Liver (tissue), 3 donors: ENCODE results near the gene TP73.

Experiments used
- EGR1 ChIP-seq, 2 donors: IDR thresholded peaks; 2 replicates each; pipeline ENCODE4 v1.6.1; 2016 to 2018; ENCODE audit warnings: antibody characterized with exemption in 2 of 2, low read depth in 2 of 2
- HNF4A ChIP-seq, 2 donors: conservative IDR thresholded peaks; 2 replicates each; pipeline ENCODE4 v1.6.1; 2016; ENCODE audit warnings: antibody characterized with exemption in 2 of 2, mild to moderate bottlenecking in 2 of 2
- RAD21 ChIP-seq, 2 donors: IDR thresholded peaks; 2 replicates each; pipeline ENCODE4 v1.6.1; 2016; ENCODE audit warnings: antibody characterized with exemption in 2 of 2, mild to moderate bottlenecking in 2 of 2
- REST ChIP-seq: IDR thresholded peaks from 2 replicates; pipeline ENCODE4 v1.6.1; 2016; ENCODE audit warnings: antibody characterized with exemption, mild to moderate bottlenecking
- RXRA ChIP-seq, 2 donors: IDR thresholded peaks; 2 replicates each; pipeline ENCODE4 v1.6.1; 2017 to 2018; ENCODE audit warnings: antibody characterized with exemption in 2 of 2, mild to moderate bottlenecking in 1 of 2
- TAF1 ChIP-seq: conservative IDR thresholded peaks from 2 replicates; pipeline ENCODE4 v1.6.1; 2016; ENCODE audit warnings: antibody characterized with exemption, mild to moderate bottlenecking
- YY1 ChIP-seq: IDR thresholded peaks from 2 replicates; pipeline ENCODE4 v1.6.1; 2016; ENCODE audit warnings: antibody characterized with exemption, mild to moderate bottlenecking
- ZBTB33 ChIP-seq: IDR thresholded peaks from 2 replicates; pipeline ENCODE4 v1.6.1; 2016; ENCODE audit warnings: antibody characterized with exemption
- TF ChIP-seq, protein P1 (sequence below): fragments of 150-350 bp; IDR thresholded peaks from 2 replicates; pipeline ENCODE4 v1.5.1; 2017; ENCODE audit warnings: improper control_type of control experiment, low read depth, low read length; ENCODE audit not compliant: missing input control
- TF ChIP-seq, protein P2 (sequence below): IDR thresholded peaks from 2 replicates; pipeline ENCODE4 v1.6.1; 2016; ENCODE audit warnings: antibody characterized with exemption
- donor health status: healthy.
- donor health status: healthy.

- TF ChIP-seq, protein P1, sequence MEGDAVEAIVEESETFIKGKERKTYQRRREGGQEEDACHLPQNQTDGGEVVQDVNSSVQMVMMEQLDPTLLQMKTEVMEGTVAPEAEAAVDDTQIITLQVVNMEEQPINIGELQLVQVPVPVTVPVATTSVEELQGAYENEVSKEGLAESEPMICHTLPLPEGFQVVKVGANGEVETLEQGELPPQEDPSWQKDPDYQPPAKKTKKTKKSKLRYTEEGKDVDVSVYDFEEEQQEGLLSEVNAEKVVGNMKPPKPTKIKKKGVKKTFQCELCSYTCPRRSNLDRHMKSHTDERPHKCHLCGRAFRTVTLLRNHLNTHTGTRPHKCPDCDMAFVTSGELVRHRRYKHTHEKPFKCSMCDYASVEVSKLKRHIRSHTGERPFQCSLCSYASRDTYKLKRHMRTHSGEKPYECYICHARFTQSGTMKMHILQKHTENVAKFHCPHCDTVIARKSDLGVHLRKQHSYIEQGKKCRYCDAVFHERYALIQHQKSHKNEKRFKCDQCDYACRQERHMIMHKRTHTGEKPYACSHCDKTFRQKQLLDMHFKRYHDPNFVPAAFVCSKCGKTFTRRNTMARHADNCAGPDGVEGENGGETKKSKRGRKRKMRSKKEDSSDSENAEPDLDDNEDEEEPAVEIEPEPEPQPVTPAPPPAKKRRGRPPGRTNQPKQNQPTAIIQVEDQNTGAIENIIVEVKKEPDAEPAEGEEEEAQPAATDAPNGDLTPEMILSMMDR: no peak
- TF ChIP-seq RAD21 (IDR thresholded peaks at IDR 0.05): no peak
- TF ChIP-seq REST: no peak
- TF ChIP-seq ZBTB33: no peak
- TF ChIP-seq YY1: no peak
- TF ChIP-seq EGR1 (IDR thresholded peaks at IDR 0.05; ENCODE audit: low read depth in 2 of 2): no peak
- TF ChIP-seq TAF1: no peak
- TF ChIP-seq, protein P2, sequence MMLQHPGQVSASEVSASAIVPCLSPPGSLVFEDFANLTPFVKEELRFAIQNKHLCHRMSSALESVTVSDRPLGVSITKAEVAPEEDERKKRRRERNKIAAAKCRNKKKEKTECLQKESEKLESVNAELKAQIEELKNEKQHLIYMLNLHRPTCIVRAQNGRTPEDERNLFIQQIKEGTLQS: no peak
- TF ChIP-seq RXRA (IDR thresholded peaks at IDR 0.05): no peak
- no peak for TF ChIP-seq HNF4A (conservative IDR thresholded peaks at IDR 0.05)
Measured at GRCh38 chr1:3618531-3618880, 33.8 kb upstream of the TP73 start.
